Stimulated activated CD4-positive, alpha-beta T cell treated with anti-CD3 and anti-CD28 coated beads, Interleukin-4, amount 100 ng/mL, for 24 hours (primary cell): ENCODE measurements around the gene STAM.
"Not testable (repeated sequence)": the region's sequence is repeated elsewhere in the genome, so short reads cannot be mapped to it uniquely, and the experiment has no call there.

Source experiments
- DNase-seq: peaks from one replicate; pipeline ENCODE4 v3.0.0-alpha.2; 2020

STAM gene

DNA sequence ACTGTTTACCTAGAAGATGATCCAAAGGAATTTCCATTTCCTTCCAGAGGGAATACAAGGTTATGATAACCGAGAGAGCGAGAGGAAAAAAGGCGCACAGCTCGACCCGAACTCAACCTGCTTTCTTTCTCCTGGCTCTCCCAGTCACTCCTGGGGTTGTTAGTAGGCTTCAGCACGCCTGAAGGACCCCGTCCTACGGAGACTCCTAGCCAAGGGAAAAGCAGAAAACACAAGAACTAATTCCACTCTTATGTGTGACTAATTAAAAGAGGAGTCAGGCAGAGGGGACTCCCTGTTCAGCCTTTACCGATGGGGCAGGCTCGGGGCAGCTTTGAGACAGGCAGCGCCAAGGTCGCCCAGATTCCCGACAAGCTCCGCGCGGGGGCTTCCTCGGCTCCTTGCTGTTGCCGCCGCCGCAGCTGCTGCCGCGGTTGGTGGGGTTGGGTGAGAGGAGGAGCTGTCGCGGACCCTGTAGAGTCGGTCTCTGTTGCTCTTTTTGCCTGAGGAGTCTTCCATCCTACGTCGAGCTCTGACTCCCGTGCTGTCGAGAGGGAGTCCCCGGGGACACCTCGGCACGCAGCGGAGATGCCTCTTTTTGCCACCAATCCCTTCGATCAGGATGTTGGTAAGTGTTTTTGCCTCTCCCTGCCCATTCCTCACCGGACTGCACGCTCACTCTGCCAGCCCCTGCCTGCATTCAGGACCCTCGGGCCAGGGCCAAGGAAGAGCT, at the start of gene STAM:
TSS of gene STAM (plus strand) at position 397 of the 730 bp plus-strand sequence. CDS start at position 586, 189 bp downstream.
- DNase-seq, result peak; percentile 92

- DNase-seq, result no peak
Observed at GRCh38 chr10:17597386-17597785, 46.6 kb upstream of the STAM start.

- DNase-seq, result no peak
Observed at GRCh38 chr10:17599089-17599488, 44.9 kb upstream of the STAM start.

- DNase-seq, result no peak
Observed at GRCh38 chr10:17605936-17606335, 38.0 kb upstream of the STAM start.

- DNase-seq, result no peak
Observed at GRCh38 chr10:17606547-17607040, 37.4 kb upstream of the STAM start.

- no peak for DNase-seq
Observed at GRCh38 chr10:17607060-17607459, 36.9 kb upstream of the STAM start.

GRCh38 chr10:17607603-17608332, 36.2 kb upstream of the STAM start:
- DNase-seq, result peak; percentile 28

DNA sequence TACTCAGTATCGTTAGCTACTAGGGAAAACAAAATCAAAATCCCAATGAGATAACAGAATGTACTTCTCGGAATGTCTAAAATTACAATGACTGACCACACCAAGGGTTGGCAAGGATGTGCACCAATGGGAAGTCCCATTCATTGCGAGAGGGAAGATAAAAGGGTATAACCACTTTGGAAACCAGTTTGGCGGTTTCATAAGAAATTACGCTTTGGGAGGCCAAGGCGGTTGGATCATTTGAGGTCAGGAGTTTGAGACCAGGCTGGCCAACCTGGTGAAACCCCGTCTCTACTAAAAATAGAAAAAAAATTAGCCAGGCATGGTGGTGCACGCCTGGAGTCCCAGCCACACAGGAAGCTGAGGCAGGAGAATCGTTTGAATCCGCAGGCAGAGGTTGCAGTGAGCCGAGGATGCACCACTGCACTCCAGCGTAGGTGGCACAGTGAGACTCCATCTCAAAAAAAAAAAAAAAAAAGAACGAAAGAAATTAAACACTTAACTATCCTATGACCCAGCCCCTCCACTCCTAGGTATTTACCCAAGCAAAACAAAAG, 34.4 kb upstream of the STAM start:
- no peak for DNase-seq

DNA sequence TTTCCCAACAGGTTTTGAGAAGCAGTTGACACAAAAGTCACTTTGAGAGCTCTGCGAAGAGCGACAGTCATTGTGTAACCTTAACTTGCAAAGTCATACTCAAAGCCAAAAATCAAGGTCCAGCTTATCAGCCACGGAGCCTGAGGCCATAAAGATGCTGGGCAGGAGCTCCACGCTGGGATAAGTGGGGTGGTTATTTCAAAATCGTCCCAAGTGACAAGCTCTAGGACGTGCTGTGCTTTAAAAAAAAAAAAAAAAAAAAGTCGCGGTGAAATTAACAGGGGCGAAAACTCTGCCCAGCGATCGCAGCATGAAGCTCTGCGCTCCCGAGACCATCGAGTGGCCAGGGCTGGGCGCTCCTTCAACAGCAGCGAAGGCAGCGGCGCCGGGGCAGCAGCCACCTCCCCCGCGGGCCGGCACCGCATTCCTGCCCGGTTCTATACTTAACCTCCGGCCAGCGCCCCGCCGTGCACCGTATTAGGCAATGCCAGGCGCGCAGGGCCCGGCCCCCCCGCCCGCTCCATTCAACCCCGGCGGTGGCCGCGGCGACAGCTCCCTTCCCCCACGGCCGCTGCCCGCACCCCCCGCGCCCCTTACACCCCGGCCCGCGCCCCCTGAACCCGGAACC, 27.4 kb upstream of the STAM start:
- peak; percentile 19 for DNase-seq

- peak; percentile 47 for DNase-seq
Observed at GRCh38 chr10:17617031-17617911, 26.7 kb upstream of the STAM start, which contains the start of gene HACD1. Gene HACD1 (minus strand): TSS chr10:17617374. CDS start chr10:17617339, 35 bp downstream.

- DNase-seq, result no peak
Observed at GRCh38 chr10:17622061-17622460, 21.9 kb upstream of the STAM start.

GRCh38 chr10:17624996-17625395, 19.0 kb upstream of the STAM start:
- DNase-seq, result no peak

DNA sequence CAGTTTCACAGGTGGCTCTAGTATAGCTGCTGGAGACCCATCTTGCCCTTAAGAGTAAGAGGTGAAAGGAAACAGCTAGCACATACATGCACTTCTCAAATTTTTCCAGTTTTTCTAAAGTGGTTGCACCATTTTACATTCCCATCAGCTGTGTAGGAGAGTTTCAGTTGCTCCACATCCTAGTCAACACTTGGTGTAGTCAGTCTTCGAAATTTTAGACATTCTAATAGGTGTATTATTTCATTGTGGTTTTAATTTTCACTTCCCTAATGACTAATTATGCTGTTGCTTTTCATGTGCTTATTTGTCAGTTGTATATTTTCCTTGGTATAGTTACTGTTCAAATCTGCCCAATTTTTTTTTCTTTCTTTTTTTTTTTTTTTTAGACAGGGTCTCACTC, 17.3 kb upstream of the STAM start:
- no peak for DNase-seq

DNA sequence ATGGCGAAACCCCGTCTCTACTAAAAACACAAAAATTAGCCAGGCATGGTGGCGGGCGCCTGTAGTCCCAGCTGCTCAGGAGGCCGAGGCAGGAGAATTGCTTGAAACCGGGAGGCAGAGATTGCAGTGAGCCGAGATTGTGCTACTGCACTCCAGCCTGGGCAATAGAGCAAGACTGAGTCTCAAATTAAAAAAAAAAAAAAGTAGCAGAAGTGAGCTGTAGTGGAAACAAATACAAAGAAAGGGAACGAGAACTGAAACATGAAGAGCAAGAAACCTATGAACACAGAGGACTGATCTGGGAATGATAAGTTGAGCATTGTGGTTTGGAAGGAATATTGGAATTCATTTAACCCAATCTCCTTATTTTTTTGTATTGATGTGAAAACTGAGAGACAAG, 11.4 kb upstream of the STAM start:
- not testable (repeated sequence) for DNase-seq

GRCh38 chr10:17633353-17633752, 10.6 kb upstream of the STAM start:
- no peak for DNase-seq

GRCh38 chr10:17637869-17638268, 6.1 kb upstream of the STAM start:
- no peak for DNase-seq

DNA sequence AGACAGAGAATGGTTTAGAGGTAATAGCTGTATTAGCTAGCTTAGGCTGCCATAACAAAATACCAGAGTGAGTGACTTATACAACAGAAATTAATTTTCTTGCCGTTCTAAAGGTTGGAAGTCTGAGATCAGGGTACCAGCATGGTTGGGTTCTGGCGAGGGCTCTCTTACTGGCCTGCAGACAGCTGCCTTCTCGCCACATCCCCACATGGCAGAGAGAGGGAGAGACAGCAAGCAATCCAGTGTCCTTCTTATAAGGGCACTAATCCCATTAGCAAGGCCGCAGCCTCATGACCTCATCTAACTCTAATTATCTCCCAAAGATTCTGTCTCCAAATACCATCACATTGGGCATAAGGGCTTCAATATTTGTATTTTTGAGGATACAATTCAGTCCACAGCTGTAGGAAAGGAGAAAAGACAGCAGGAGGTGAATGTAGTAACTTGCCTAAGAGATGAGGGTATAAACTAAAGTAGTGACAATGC, 3.6 kb upstream of the STAM start:
- no peak for DNase-seq

DNA sequence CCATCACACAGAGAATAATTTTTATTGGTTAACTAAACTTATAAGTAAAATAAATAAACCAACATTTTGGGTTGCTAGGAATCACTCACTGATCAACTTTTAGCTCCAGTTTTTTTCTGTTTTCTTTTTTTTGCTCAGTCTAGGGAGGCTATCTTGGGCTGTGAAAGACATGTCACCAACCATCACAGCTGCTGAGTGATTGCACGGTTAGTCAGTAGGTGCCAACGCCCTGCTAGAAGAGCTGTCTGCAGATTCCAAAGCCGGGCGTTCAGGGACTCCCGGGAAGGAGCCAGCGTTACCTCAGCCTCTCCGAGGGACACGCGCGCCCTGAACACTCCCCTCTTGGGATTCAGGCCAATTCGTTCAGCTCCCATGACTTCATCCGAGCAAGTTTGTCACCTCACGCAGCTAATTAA, 604 bp upstream of the STAM start:
- DNase-seq, result no peak

GRCh38 chr10:17644485-17644943, 563 bp downstream of the STAM start:
- DNase-seq, result peak; percentile 17

DNA sequence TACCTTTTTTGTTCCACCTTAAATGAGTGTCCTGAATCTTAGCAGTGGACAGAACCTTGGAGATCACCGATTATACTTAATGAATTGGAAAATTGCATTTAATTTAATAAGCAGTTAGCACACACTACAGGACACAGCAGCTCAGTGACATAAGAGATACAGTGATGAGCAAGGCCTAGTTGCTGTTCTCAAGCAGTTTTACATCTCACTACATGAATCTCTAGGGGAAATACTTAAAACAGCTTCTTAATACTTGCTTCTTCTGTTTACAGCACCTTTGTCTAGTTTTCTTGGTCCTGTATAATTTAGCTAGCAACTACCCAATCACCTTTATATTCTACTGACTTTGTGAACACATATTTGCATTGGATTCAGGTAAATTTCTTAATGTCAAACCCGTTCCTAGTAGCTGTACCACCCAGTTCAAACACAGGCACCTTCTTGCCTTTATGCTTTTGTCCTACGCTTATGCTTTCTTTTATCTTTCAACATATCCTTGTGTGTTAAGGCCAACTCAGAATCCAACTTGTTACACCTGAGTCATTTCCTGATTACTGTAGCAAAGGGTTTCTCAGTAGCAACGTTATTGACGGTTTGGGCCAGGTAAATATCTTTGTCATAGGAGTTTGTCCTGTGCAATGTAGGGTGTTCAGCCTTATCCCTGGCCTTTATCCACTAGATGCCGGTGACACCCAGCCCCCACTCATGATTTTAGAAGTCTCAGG, 1.8 kb downstream of the STAM start:
- peak; percentile 16 for DNase-seq

- no peak for DNase-seq
Observed at GRCh38 chr10:17647326-17647725, 3.4 kb downstream of the STAM start.
